Measurements from ENCODE around the gene TOB2.

GRCh38 chr22:41448189-41448808, 1.7 kb upstream of the TOB2 start:
- TF ChIP-seq CTCF (IDR thresholded peaks at IDR 0.05; ENCODE audit: low read depth, low read length), result no peak
- TF ChIP-seq POLR2A (IDR thresholded peaks at IDR 0.05; ENCODE audit: extremely low read depth, insufficient read length), result peak; percentile 49

Measured in NB4 (cell line).